GM12878 (cell line): ENCODE results near the gene C9orf72.

Source experiments
- PAX5 ChIP-seq: IDR thresholded peaks from 2 replicates; pipeline ENCODE4 v1.6.1; 2011; ENCODE audit warnings: low read depth, low read length, borderline replicate concordance
- POLR2A ChIP-seq: IDR thresholded peaks from 2 replicates; pipeline ENCODE4 v1.6.1; 2011; ENCODE audit warnings: low read depth, mild to moderate bottlenecking, low read length
- POLR2AphosphoS5 ChIP-seq: IDR thresholded peaks from 2 replicates; pipeline ENCODE4 v1.6.1; 2011; ENCODE audit warnings: mild to moderate bottlenecking, low read length, inconsistent platforms
- SRF ChIP-seq, 2 experiments: IDR thresholded peaks; 2 replicates each; pipeline ENCODE4 v1.6.1; 2011; ENCODE audit warnings: low read depth in 2 of 2, low read length in 2 of 2, mild to moderate bottlenecking in 1 of 2, moderate library complexity in 1 of 2
- TCF3 ChIP-seq: IDR thresholded peaks from 2 replicates; pipeline ENCODE4 v1.6.1; 2012; ENCODE audit warnings: low read depth, mild to moderate bottlenecking, low read length, borderline replicate concordance; ENCODE audit not compliant: insufficient read depth
- TF ChIP-seq, protein P1 (sequence below), 3 experiments: IDR thresholded peaks in 2 of 3; conservative IDR thresholded peaks in 1 of 3; 2 replicates each; pipeline ENCODE4 v1.5.1; 2011; ENCODE audit warnings: low read depth in 3 of 3, low read length in 3 of 3, mild to moderate bottlenecking in 3 of 3, control low read depth in 2 of 3, moderate library complexity in 2 of 3, inconsistent platforms in 1 of 3, mixed read lengths in 1 of 3; ENCODE audit not compliant: control insufficient read depth in 2 of 3, insufficient read depth in 1 of 3; ENCODE audit errors: extremely low read depth in 1 of 3

DNA sequence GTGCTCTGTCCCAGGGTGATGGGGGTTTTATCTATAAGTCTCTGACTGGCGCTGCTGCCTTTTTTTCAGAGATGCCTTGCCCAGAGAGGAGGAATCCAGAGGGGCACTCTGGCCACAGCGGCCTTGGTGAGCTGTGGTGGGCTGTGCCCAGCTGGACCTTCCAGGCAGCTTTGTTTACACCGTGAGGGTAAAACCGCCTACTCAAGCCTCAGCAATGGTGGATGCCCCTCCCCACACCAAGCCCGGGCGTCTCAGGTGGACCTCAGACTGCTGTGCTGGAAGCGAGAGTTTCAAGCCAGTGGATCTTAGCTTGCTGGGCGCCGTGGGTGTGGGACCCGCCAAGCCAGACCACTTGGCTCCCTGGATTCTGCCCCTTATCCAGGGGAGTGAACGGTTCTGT lies 41.3 kb upstream of the C9orf72 start:
- TF ChIP-seq POLR2AphosphoS5 (no peak), POLR2A (no peak), PAX5 (no peak), TCF3 (no peak), SRF (IDR thresholded peaks at IDR 0.05; ENCODE audit: low read depth in 2 of 2, low read length in 2 of 2) (no peak)
- TF ChIP-seq, protein P1, sequence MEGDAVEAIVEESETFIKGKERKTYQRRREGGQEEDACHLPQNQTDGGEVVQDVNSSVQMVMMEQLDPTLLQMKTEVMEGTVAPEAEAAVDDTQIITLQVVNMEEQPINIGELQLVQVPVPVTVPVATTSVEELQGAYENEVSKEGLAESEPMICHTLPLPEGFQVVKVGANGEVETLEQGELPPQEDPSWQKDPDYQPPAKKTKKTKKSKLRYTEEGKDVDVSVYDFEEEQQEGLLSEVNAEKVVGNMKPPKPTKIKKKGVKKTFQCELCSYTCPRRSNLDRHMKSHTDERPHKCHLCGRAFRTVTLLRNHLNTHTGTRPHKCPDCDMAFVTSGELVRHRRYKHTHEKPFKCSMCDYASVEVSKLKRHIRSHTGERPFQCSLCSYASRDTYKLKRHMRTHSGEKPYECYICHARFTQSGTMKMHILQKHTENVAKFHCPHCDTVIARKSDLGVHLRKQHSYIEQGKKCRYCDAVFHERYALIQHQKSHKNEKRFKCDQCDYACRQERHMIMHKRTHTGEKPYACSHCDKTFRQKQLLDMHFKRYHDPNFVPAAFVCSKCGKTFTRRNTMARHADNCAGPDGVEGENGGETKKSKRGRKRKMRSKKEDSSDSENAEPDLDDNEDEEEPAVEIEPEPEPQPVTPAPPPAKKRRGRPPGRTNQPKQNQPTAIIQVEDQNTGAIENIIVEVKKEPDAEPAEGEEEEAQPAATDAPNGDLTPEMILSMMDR (IDR thresholded peaks at IDR 0.05 in 2 of 3, conservative IDR thresholded peaks at IDR 0.05 in 1 of 3; ENCODE audit: control insufficient read depth in 2 of 3, extremely low read depth in 1 of 3, insufficient read depth in 1 of 3, low read depth in 3 of 3, low read length in 3 of 3), result no peak
